Cardiac muscle cell (in vitro differentiated cells and primary cell): ENCODE results near the gene ADAMTSL5. TPM values are rescaled to one million over a fixed set of nuclear protein-coding genes. Genes with fewer than 3 reads are reported as not detected.
"Not testable (repeated sequence)": the region's sequence is repeated elsewhere in the genome, so short reads cannot be mapped to it uniquely, and the experiment has no call there.

ENCODE experiments used
- DNase-seq, 2 donors: peaks; one replicate each; pipeline versions ENCODE4 v3.0.0 to v3.0.0-alpha.2; 2010 to 2017; ENCODE audit warnings: low read depth in 1 of 2, low spot score in 1 of 2
- H3K27ac ChIP-seq: fragments of 200-600 bp; sonication (generic); 2 replicates; pipeline ENCODE4 v1.5.1; 2016
- H3K27me3 ChIP-seq: fragments of 200-600 bp; sonication (generic); 2 replicates; pipeline ENCODE4 v1.6.0; 2016; ENCODE audit warnings: control low read depth
- H3K36me3 ChIP-seq: fragments of 200-600 bp; sonication (generic); 2 replicates; pipeline ENCODE4 v1.5.1; 2016; ENCODE audit warnings: control low read depth
- H3K4me1 ChIP-seq: fragments of 200-600 bp; sonication (generic); 2 replicates; pipeline ENCODE4 v1.8.1; 2017; ENCODE audit warnings: low read depth, mild to moderate bottlenecking, mixed run types
- H3K4me3 ChIP-seq: fragments of 200-600 bp; sonication (generic); 2 replicates; pipeline ENCODE4 v1.5.1; 2016; ENCODE audit warnings: mild to moderate bottlenecking
- H3K9me3 ChIP-seq: fragments of 200-600 bp; sonication (generic); 2 replicates; pipeline ENCODE4 v1.5.1; 2017; ENCODE audit warnings: low read depth, mild to moderate bottlenecking, control low read depth
- polyA plus RNA-seq: library from polyadenylated mRNA; unstranded; fragments of >200 nt; fragmentation: Nextera tagmentation; extraction: Ambion mirVana; gene quantifications from 2 replicates; pipeline ENCODE4 v1.2.1, GENCODE V29; 2016
- total RNA-seq: library from RNA; depleted of rRNA; stranded (reverse); fragments of >200 nt; gene quantifications from 2 replicates; pipeline ENCODE4 v1.2.3, GENCODE V29; 2016
- TF ChIP-seq, protein P1 (sequence below): IDR thresholded peaks from 2 replicates; pipeline ENCODE4 v1.5.1; 2012; ENCODE audit warnings: low read depth, mild to moderate bottlenecking, low read length

ADAMTSL5 gene
- total and polyA plus RNA-seq, 2 experiments from 2014 or later = 3.9 to 8.6 TPM

DNA sequence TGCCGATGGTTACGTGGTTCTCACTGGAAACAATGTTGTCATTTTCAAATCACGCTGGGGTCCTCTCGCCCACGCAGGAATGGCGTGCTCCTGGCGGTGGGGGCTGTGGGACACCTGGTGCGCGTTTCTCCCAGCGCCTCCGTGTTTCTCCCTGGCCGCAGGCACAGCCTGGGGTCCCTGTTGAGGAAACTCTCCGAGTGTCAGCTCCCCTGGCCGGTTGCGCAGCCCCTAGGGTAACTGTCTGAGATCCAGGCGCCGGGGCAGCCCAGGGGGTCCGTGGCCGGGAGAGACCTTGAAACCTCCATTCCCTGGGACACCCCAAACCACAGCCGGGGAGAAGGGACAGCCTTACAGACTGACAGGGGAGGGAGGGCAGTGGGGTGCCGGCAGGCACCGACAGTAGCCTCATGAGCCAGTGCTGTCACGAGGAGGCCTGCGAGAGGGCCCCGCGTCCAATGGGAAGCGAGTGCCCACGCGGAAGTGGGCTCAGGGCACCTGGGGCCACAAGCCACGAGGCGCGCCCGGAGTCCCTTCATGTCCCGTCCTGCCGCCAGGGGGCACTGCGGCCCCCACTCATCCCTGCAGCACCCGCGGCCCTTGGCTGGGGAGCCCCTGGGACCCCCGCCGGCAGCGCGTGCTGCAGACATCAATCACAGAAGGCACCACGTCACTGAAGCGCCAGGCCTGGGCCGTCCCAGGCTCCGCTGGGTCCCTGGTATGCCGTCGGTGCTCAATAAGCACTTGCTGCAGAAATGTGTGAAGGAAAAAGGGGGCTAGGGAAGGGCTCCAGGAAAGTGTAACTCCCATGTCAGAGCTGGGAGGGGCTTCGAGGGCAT lies 9.5 kb downstream of the ADAMTSL5 start:
- TF ChIP-seq, protein P1, sequence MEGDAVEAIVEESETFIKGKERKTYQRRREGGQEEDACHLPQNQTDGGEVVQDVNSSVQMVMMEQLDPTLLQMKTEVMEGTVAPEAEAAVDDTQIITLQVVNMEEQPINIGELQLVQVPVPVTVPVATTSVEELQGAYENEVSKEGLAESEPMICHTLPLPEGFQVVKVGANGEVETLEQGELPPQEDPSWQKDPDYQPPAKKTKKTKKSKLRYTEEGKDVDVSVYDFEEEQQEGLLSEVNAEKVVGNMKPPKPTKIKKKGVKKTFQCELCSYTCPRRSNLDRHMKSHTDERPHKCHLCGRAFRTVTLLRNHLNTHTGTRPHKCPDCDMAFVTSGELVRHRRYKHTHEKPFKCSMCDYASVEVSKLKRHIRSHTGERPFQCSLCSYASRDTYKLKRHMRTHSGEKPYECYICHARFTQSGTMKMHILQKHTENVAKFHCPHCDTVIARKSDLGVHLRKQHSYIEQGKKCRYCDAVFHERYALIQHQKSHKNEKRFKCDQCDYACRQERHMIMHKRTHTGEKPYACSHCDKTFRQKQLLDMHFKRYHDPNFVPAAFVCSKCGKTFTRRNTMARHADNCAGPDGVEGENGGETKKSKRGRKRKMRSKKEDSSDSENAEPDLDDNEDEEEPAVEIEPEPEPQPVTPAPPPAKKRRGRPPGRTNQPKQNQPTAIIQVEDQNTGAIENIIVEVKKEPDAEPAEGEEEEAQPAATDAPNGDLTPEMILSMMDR = peak; percentile 73
- Histone ChIP-seq H3K4me3 (no peak overlapping the region), H3K27me3 (peaks cover 18% of the 10 kb centered on the region), H3K36me3 (no peaks in the 10 kb centered on the region), H3K27ac (no peak overlapping the region), H3K4me1 (no peaks in the 10 kb centered on the region), H3K9me3 (no peaks in the 10 kb centered on the region)
- peak; percentile 43 to 64 for DNase-seq

DNA sequence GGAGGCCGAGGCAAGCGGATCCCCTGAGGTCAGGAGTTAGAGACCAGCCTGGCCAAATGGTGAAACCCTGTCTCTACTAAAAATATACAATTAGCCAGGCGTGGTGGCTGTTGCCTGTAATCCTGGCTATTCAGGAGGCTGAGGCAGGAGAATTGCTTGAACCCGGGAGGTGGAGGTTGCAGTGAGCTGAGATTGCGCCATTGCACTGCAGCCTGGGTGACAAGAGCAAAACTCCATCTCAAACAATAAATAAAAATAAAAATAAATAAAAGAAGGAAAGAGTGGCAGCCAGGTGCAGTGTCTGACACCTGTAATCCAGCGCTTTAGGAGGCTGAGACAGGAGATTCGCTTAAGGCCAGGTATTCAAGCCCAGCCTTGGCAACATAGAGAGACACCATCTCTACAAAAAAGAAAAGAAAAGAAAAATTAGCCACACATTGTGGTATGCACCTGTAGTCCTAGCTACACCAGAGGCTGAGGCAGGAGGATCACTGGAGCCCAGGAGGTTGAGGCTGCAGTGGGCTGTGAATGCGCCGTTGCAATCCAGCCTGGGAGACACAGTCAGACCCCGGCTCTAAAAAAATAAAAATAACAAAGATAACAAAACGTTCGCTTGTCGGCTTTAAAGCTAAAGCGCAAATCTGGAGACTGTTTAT lies 10.3 kb downstream of the ADAMTSL5 start:
- TF ChIP-seq, protein P1 = no peak
- Histone ChIP-seq H3K4me3 (no peak overlapping the region), H3K4me1 (no peaks in the 10 kb centered on the region), H3K27me3 (peaks cover 18% of the 10 kb centered on the region), H3K36me3 (no peaks in the 10 kb centered on the region), H3K27ac (no peak overlapping the region), H3K9me3 (no peaks in the 10 kb centered on the region)
- no peak for DNase-seq

DNA sequence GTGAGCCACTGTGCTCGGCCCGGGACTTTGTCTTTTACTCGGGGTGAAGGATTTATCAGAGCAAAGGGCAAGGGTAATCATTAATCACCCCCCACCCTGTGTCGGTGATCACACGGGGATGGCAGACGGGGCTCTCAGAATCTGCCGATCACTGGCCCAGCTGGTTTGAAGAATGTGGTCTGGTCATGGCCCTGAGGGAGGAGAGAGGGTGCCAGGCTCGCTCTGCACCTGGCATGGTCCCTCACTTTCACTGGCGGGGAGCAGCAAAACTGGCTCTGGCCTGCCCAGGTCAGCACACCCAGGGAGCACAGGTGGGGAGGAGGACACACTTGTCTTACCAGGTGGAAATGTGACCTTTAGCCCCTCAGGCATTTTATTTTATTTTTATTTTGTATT lies 11.6 kb downstream of the ADAMTSL5 start:
- no peak overlapping the region for H3K4me3 ChIP-seq
- no peaks in the 10 kb centered on the region for H3K36me3 ChIP-seq
- H3K27ac ChIP-seq = no peak overlapping the region
- TF ChIP-seq, protein P1 = no peak
- peaks cover 18% of the 10 kb centered on the region for H3K27me3 ChIP-seq
- H3K4me1 ChIP-seq = no peaks in the 10 kb centered on the region
- H3K9me3 ChIP-seq = no peaks in the 10 kb centered on the region
- DNase-seq = no peak

DNA sequence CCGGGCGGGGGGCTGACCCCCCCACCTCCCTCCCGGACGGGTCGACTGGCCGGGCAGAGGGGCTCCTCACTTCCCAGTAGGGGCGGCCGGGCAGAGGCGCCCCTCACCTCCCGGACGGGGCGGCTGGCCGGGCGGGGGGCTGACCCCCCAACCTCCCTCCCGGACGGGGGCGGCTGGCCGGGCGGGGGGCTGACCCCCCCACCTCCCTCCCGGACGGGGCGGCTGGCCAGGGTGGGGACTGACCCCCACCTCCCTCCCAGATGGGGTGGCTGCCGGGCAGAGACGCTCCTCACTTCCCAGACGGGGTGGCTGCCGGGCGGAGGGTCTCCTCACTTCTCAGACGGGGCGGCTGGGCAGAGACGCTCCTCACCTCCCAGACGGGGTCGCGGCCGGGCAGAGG lies 13.6 kb downstream of the ADAMTSL5 start:
- H3K36me3 ChIP-seq, H3K27ac ChIP-seq, H3K4me1 ChIP-seq, H3K4me3 ChIP-seq, H3K9me3 ChIP-seq, DNase-seq: not testable (repeated sequence)
- H3K27me3 ChIP-seq = peaks cover 16% of the 10 kb centered on the region

DNA sequence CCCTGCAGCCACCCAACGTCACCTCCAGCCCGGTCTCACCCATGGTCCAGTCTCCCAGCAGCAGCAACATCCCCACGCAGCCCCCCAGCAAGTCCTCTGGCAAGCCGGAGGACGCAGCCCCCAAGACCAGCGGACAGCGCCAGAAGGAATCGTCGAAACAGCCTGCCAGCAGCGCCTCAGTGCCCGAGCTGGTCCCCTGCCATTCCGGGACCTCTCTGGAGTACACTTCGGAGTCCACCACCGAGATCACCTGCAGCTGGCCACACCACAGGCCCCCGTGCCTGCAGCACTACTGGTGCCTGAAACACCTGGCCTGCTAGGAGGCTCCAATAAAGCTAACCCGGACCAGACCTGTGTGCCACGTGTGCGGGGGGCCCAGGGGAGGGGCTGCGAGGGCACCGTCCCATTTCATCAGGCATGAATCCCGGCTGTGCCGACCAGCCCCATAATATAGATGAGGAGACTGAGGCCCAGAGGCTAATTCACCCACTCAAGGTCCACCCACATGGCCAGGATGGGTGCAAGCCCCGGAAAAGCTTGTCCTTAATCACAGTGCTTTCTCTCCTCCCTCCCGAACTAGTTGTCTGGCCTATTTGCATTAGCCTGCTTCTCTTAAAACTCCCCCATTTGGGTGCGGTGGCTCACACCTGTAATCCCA lies 15.1 kb downstream of the ADAMTSL5 start:
- Histone ChIP-seq H3K4me3 (no peak overlapping the region), H3K27ac (no peak overlapping the region), H3K4me1 (peaks cover 4% of the 10 kb centered on the region), H3K9me3 (no peaks in the 10 kb centered on the region), H3K27me3 (peaks cover 1% of the 10 kb centered on the region), H3K36me3 (no peaks in the 10 kb centered on the region)
- DNase-seq = no peak
- TF ChIP-seq, protein P1 = no peak
